ENCODE measurements around the gene NUS1. TPM values are rescaled to one million over a fixed set of nuclear protein-coding genes. Genes with fewer than 3 reads are reported as not detected.
"Not testable (repeated sequence)": the region's sequence is repeated elsewhere in the genome, so short reads cannot be mapped to it uniquely, and the experiment has no call there.

The NUS1 gene
- 15.3 TPM for total RNA-seq

- DNase-seq = peak; percentile 99
Measured at GRCh38 chr6:117674991-117675657, at the start of gene NUS1. Gene NUS1, plus strand, starts transcription at chr6:117675469. Its CDS starts 202 bp downstream, at chr6:117675671.

- no peak for DNase-seq
Measured at GRCh38 chr6:117627533-117627932, 47.7 kb upstream of the NUS1 start.

GRCh38 chr6:117629119-117629660 lies 46.1 kb upstream of the NUS1 start:
- DNase-seq = no peak

DNA sequence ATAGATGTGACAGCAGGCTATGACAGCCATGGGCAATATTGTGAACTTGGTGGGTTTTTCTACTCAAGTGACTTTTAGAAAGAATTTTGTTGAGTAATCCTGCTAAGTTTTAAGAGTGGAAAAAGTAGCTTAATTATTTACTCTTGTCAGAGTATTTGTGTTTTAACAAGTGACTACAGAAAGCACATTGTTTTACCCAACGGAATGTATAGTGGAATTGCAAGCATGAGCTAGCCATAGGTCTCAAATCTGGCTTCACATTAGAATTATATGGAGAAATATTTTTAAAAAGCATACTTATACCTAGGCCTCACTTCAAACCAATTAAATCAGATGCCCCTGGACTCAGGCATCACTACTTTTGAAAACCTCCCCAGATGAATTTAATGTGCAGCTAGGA lies 37.5 kb upstream of the NUS1 start:
- no peak for DNase-seq

DNA sequence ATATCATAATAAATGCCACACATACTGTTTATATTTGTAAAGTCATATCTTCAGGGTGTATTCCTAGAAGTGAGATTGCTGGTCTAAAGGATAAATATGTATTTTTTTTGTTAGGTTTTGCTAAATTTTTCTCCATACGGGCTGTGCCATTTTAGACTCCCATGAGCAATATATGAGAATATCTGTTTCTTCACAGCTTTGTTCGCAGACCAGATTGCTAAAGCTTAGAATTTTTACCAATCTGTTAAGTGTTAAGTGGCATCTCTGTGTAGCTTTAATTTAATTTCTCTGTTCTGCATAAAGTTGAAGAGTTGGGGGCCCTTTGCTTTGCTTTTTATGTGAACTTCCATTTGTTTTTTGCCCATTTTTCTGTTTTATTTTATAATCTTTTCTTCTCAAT lies 32.3 kb upstream of the NUS1 start:
- no peak for DNase-seq

GRCh38 chr6:117651984-117652383 lies 23.3 kb upstream of the NUS1 start:
- DNase-seq = not testable (repeated sequence)

DNA sequence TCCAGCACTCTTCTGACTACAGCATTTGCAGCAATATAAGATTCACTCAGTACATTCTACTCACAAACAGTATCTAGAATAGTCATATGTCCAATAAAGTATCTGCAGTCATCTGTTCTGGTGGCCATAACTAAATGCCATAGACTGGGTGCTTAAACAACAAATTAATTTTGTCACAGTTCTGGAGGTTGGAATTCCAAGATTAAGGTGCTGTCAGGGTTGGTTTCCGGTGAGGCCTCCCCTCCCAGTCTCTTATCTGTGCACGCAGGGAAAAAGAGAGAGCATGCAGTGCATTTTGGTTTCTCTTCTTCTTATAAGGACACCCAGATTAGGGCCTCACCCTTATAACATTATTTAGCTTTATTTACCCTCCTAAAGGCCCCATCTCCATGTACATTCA lies 21.3 kb upstream of the NUS1 start:
- no peak for DNase-seq

DNA sequence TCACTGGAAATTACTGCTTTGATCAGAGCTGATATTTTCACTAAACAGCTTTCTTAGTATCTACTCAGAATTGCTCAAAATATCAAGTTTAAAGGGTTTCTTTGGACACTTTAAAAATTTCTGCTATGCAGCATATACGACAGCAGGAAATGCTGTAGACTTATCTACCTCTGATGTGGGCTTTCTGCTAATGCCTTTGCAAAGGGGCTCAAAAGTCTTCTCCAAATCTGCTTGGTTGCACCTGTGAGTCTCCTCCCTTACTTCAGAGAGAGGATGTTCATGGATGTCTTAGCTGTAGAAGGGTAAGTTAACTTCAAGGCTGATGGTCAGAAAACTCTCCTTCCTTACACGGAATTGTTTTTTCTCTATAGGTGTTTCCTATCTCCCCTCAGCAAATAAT lies 19.9 kb upstream of the NUS1 start:
- no peak for DNase-seq

DNA sequence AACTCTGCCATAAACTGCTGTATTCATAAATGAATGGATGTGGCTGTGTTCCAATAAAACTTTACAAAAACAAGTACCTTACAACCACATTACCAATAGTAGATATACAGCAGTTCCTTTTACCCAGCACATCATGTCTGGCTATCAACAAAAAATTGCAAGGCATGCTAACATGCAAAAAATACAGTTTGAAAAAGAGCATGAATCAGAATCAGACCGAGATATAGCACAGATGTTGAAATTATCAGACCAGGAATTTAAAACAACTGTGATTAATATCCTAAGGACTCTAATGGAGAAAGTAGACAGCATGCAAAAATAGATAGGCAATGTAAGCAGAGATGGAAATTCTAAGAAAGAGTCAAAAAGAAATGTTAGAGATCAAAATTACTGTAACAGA lies 8.4 kb upstream of the NUS1 start:
- DNase-seq = no peak

DNA sequence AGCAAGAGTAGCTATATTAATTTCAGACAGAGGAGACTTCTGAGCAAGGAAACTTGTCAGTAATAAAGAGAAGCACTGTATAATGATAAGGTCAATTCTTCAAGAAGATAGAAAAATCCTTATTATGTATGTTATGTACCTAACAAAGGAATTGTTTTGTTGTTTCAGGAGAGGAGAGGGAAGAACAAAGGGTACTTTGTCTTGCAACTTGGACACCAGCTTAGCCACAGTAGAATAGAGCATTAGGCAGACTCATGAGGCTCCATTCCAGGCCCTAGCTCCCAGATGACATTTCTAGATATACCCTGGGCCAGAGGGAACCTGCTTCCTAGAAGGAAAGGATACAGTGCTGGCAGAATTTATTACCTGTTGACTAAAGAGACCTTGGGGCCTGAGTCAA lies 6.5 kb upstream of the NUS1 start:
- no peak for DNase-seq

GRCh38 chr6:117674503-117674902 lies 766 bp upstream of the NUS1 start:
- DNase-seq = no peak

DNA sequence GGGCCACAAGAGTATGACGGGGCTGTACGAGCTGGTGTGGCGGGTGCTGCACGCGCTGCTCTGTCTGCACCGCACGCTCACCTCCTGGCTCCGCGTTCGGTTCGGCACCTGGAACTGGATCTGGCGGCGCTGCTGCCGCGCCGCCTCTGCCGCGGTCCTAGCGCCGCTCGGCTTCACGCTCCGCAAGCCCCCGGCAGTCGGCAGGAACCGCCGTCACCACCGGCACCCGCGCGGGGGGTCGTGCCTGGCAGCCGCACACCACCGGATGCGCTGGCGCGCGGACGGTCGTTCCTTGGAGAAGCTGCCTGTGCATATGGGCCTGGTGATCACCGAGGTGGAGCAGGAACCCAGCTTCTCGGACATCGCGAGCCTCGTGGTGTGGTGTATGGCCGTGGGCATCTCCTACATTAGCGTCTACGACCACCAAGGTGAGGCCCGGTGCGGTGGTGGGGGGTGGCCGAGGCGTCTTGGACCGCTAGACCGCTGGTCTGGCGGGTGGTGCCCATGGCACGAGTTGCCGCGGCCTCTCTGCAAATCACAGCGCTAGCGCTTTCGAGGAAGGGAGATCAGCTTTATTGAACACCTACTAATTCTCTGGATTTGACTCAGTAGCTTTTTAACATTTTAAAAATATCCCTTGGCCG lies 511 bp downstream of the NUS1 start:
- peak; percentile 20 for DNase-seq

- no peak for DNase-seq
Measured at GRCh38 chr6:117676577-117677218, 1.4 kb downstream of the NUS1 start.

- no peak for DNase-seq
Measured at GRCh38 chr6:117677553-117678141, 2.4 kb downstream of the NUS1 start.

DNA sequence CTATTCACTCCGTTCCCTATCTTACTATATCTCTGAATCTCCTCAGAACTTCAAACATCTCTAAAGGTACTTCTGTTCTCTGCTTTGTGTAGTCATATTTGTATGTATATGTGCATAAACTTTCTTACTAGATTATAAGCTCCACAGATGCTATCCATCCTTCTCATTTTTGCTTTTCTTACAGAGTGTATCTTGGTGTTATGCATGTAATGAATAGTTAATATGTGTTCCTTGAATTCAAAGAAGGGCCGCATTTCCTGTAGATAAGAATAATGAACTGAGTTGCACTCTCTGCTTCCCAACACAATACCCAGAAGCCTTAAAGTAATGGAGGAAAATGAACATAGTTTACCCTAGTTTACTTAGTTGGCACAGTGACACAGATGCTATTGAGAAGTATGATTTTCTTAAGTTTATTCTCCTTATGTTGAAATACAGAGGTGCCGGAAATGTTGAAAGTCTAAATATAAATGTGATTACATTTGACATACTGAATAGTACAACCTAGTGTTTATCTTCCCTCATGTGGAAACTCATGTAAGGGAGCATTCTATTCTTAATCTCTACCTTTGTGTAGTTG lies 6.0 kb downstream of the NUS1 start:
- DNase-seq = no peak

- no peak for DNase-seq
Measured at GRCh38 chr6:117684749-117685148, 9.5 kb downstream of the NUS1 start.

DNA sequence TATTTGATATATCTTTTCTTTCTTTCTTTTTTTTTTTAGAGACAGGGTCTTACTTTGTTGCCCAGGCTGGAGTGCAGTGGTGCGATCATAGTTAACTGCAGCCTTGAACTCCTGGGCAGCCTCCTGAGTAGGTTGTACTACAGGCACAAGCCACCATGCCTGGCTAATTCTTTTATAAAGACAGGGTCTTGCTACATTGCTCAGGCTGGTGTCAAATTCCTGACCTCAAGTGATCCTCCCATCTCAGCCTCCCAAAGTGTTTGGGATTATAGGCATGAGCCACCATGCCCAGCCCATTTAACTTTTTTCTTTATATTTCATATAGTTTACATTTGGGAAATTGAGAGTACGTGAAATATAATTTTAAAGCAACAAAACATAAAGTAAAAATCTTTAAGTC lies 10.1 kb downstream of the NUS1 start:
- no peak for DNase-seq

- no peak for DNase-seq
Measured at GRCh38 chr6:117687021-117687648, 11.9 kb downstream of the NUS1 start.

DNA sequence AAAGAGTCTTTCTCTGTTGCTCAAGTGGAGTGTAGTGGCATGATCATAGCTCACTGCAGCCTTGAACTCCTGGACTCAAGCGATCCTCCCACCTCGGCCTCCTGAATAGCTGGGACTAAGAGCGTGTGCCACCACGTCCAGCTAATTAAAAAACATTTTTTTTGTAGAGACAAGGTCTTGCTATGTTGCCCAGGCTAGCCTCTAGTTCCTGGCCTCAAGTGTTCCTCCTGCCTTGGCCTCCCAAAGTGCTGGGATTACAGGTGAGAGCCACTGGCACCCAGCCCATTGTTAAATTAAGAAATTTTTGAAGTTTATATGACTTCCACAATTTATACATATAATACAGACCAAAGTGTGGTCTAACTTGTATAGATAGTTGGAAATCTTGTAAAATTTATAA lies 14.3 kb downstream of the NUS1 start:
- not testable (repeated sequence) for DNase-seq

DNA sequence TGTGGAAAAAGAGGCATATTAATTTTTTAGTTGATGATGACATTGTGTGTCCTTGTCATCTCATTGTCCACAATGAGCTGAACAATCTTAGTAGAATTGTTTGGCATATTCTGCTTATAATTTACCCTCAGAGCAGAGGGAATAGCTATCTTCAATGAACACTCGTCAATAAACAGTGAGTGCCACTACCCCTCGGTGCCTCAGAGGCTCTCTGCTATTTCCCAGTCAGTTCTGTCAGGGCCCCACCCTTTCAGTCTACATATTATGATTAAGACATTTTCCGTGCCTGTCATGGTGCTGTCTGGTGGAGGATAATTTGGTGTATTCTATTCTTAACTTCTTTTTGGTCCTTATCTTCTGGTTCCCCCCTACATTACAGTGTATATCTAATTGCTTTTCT lies 31.2 kb downstream of the NUS1 start:
- DNase-seq = no peak

DNA sequence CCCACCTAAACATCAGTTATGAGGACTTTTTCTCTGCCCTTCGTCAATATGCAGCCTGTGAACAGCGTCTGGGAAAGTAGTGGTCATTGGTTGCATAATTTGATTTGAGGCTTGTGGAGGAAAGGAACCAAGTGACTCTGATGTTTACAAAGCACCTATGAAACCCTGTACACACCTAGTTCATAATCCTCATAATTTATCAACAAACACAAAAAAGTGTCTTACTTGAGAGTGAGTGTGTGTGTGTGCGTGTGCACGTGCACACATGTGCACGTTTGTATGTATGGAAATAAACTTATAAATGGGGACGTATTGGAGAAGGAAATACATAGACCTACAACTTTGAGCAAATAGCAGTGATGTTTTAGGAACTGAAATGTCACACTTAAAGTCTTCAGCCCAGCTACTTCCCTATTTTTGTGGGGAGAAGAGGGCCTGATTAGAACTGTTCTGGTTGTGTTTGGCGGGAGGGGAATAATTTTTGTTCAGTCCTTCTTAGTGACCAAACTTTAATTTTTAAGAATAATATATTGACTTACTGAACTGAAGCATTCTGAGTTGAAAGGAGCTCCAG lies 31.8 kb downstream of the NUS1 start:
- DNase-seq = not testable (repeated sequence)

- no peak for DNase-seq
Measured at GRCh38 chr6:117711369-117711768, 36.1 kb downstream of the NUS1 start.
